Spleen (tissue), 11 donors: ENCODE results near the gene GABBR1. TPM values are rescaled to one million over a fixed set of nuclear protein-coding genes. Genes with fewer than 3 reads are reported as not detected.
A peak's percentile ranks its signal among the peaks of the same experiment; 100 is the strongest.

Source experiments
- DNase-seq: peaks from one replicate; pipeline ENCODE4 v3.0.0-alpha.2; 2020
- H3K27ac ChIP-seq, 8 donors: fragments of 200-600 bp; sonication (generic) in 7 of 8; 1 replicate in 4 of 8; 2 replicates in 4 of 8; pipeline versions ENCODE4 v1.5.0 to v1.8.0; 2016 to 2021; ENCODE audit warnings: inconsistent platforms in 4 of 8, mild to moderate bottlenecking in 4 of 8, moderate library complexity in 1 of 8
- H3K27me3 ChIP-seq, 7 donors: fragments of 200-600 bp; sonication (generic) in 6 of 7; replicated peaks in 1 of 7; 1 replicate in 4 of 7; 2 replicates in 3 of 7; pipeline versions ENCODE4 v1.5.0 to v1.8.0; 2016 to 2021; ENCODE audit warnings: inconsistent platforms in 3 of 7, mild to moderate bottlenecking in 1 of 7
- H3K36me3 ChIP-seq, 6 donors: fragments of 200-600 bp; sonication (generic) in 5 of 6; 1 replicate in 4 of 6; 2 replicates in 2 of 6; pipeline versions ENCODE4 v1.5.0 to v1.8.0; 2016 to 2021; ENCODE audit warnings: inconsistent platforms in 2 of 6
- H3K4me1 ChIP-seq, 6 donors: fragments of 200-600 bp; sonication (generic) in 5 of 6; 1 replicate in 3 of 6; 2 replicates in 3 of 6; pipeline versions ENCODE4 v1.5.0 to v1.8.0; 2016 to 2021; ENCODE audit warnings: inconsistent platforms in 3 of 6
- H3K4me3 ChIP-seq, 8 donors: fragments of 200-600 bp; sonication (generic) in 7 of 8; 1 replicate in 4 of 8; 2 replicates in 4 of 8; pipeline versions ENCODE4 v1.5.0 to v1.8.0; 2016 to 2021; ENCODE audit warnings: inconsistent platforms in 4 of 8, mild to moderate bottlenecking in 4 of 8, moderate library complexity in 2 of 8
- H3K9me3 ChIP-seq, 8 donors: fragments of 200-600 bp; sonication (generic) in 7 of 8; 1 replicate in 4 of 8; 2 replicates in 4 of 8; pipeline versions ENCODE4 v1.5.0 to v1.8.0; 2016 to 2021; ENCODE audit warnings: inconsistent platforms in 4 of 8
- CTCF ChIP-seq, 11 experiments: fragments of 200-600 bp in 7 of 11; fragments of 450-650 bp in 4 of 11; sonication (generic) in 4 of 11; IDR thresholded peaks in 8 of 11; conservative IDR thresholded peaks in 3 of 11; 1 replicate in 7 of 11; 2 replicates in 4 of 11; pipeline versions ENCODE4 v1.4.0 to v1.8.0; 2016 to 2021; ENCODE audit warnings: antibody characterized with exemption in 11 of 11, inconsistent platforms in 4 of 11, mild to moderate bottlenecking in 1 of 11
- POLR2A ChIP-seq, 3 donors: fragments of 450-650 bp; IDR thresholded peaks; one replicate each; pipeline ENCODE4 v1.5.1; 2017; ENCODE audit warnings: antibody characterized with exemption in 3 of 3, mild to moderate bottlenecking in 1 of 3
- POLR2AphosphoS5 ChIP-seq, 3 donors: sonication (generic); formaldehyde crosslinking; IDR thresholded peaks; one replicate each; pipeline ENCODE4 v1.5.1; 2017; ENCODE audit warnings: antibody characterized with exemption in 3 of 3
- WGBS, 5 donors: extraction: QIAGEN DNeasy Blood & Tissue Kit in 3 of 5; methylation state at CpG; one replicate each; pipeline versions ENCODE4 v1.1.5 to v1.1.7; 2013 to 2018; 5-methylcytosine and 5-hydroxymethylcytosine counted together
- intact Hi-C: fragments of 100-400 bp; cut with DNase I; formaldehyde crosslinking; loops from one replicate; pipeline ENCODE4 v1.15.0; 2023; ENCODE audit warnings: low total_unique reads
- polyA plus RNA-seq, 3 donors: library from polyadenylated mRNA; stranded (reverse); fragments of 200-250 nt; gene quantifications; one replicate each; pipeline ENCODE4 v1.2.1, GENCODE V29; 2013
- total RNA-seq, 7 donors: library from RNA; depleted of rRNA in 3 of 7; stranded (reverse); fragments of >200 nt in 3 of 7; fragmentation: NEBNext Ultra II Directional in 4 of 7; extraction: Animal tissue kit (Norgen Biotek cat#: 25700) in 4 of 7; gene quantifications; one replicate each; pipeline versions ENCODE4 v1.1.0 to v1.2.1, GENCODE V29; 2016 to 2021
- donor health status: healthy with polysubstance abuse.
- donor health status: DM: no; HTN: no; CAD: no; lungs with moderate emphysema.
- donor health status: DM: no; HTN: no; CAD: no.
- donor health status: Bipolar disorder and iron deficiency.
- donor health status: healthy.
- donor health status: DM: no; HTN: no; CAD: no.
- donor health status: DM: yes; HTN: yes; CAD: no.

The GABBR1 gene
- total and polyA plus RNA-seq, 10 donors = 13.8 to 122 (median 62.4) TPM

- Histone ChIP-seq H3K36me3 (peaks cover 0 to 100% (median 45%) of the 10 kb centered on the region in 6 donors), H3K9me3 (no peaks in the 10 kb centered on the region), H3K27ac (no peak overlapping the region), H3K27me3 (no peaks in the 10 kb centered on the region), H3K4me3 (no peak overlapping the region), H3K4me1 (peaks cover 0 to 8% (median 0%) of the 10 kb centered on the region in 6 donors)
- DNase-seq = no peak
- TF ChIP-seq CTCF (IDR thresholded peaks at IDR 0.05 in 8 of 11, conservative IDR thresholded peaks at IDR 0.05 in 3 of 11) = peak in 1 of 11 experiments; percentile 15
- TF ChIP-seq POLR2AphosphoS5 (IDR thresholded peaks at IDR 0.05) = no peak
- TF ChIP-seq POLR2A (IDR thresholded peaks at IDR 0.05) = no peak
- intact Hi-C loops = no loop called here
- WGBS, 5 donors = 90 to 95% (median 94%) methylated on average over 8 of the region's 8 CpGs
Measured at GRCh38 chr6:29617782-29618554, 15.0 kb downstream of the GABBR1 start.

GRCh38 chr6:29611426-29611825 is 21.6 kb downstream of the GABBR1 start:
- WGBS, 5 donors = 82 to 92% (median 90%) methylated on average over 4 of the region's 4 CpGs
- TF ChIP-seq POLR2AphosphoS5 (IDR thresholded peaks at IDR 0.05) = no peak
- TF ChIP-seq POLR2A (IDR thresholded peaks at IDR 0.05) = no peak
- no peak for TF ChIP-seq CTCF (IDR thresholded peaks at IDR 0.05 in 8 of 11, conservative IDR thresholded peaks at IDR 0.05 in 3 of 11)

GRCh38 chr6:29610540-29610939 is 22.4 kb downstream of the GABBR1 start:
- no peaks in the 10 kb centered on the region for H3K4me1 ChIP-seq
- peaks cover 0 to 100% (median 62%) of the 10 kb centered on the region in 6 donors for H3K36me3 ChIP-seq
- no peaks in the 10 kb centered on the region for H3K9me3 ChIP-seq
- intact Hi-C loops = no loop called here
- no peak for DNase-seq
- H3K27ac ChIP-seq = no peak overlapping the region
- TF ChIP-seq POLR2AphosphoS5 (IDR thresholded peaks at IDR 0.05) (no peak), CTCF (IDR thresholded peaks at IDR 0.05 in 8 of 11, conservative IDR thresholded peaks at IDR 0.05 in 3 of 11) (no peak), POLR2A (IDR thresholded peaks at IDR 0.05) (no peak)
- H3K4me3 ChIP-seq = no peak overlapping the region
- no peaks in the 10 kb centered on the region for H3K27me3 ChIP-seq
- 85 to 97% (median 90%) methylated on average over 4 of the region's 4 CpGs for WGBS, 5 donors

More at GRCh38 chr6:29611426-29611825, 21.6 kb downstream of the GABBR1 start:
- Histone ChIP-seq H3K27me3 (no peaks in the 10 kb centered on the region), H3K9me3 (no peaks in the 10 kb centered on the region), H3K27ac (no peak overlapping the region), H3K4me1 (no peaks in the 10 kb centered on the region), H3K4me3 (no peak overlapping the region), H3K36me3 (peaks cover 0 to 100% (median 56%) of the 10 kb centered on the region in 6 donors)
- intact Hi-C loops = no loop called here
- DNase-seq = no peak

- Histone ChIP-seq H3K4me1 (no peaks in the 10 kb centered on the region), H3K4me3 (no peak overlapping the region), H3K27ac (no peak overlapping the region), H3K36me3 (peaks cover 0 to 100% (median 75%) of the 10 kb centered on the region in 6 donors), H3K9me3 (no peaks in the 10 kb centered on the region), H3K27me3 (no peaks in the 10 kb centered on the region)
- no peak for TF ChIP-seq CTCF (IDR thresholded peaks at IDR 0.05 in 8 of 11, conservative IDR thresholded peaks at IDR 0.05 in 3 of 11)
- TF ChIP-seq POLR2A (IDR thresholded peaks at IDR 0.05) = no peak
- no peak for TF ChIP-seq POLR2AphosphoS5 (IDR thresholded peaks at IDR 0.05)
- intact Hi-C loops = no loop called here
- no peak for DNase-seq
Measured at GRCh38 chr6:29608131-29608530, 24.9 kb downstream of the GABBR1 start.
